H1 (cell line): ENCODE measurements around the gene KIAA1586. TPM values are rescaled to one million over a fixed set of nuclear protein-coding genes. Genes with fewer than 3 reads are reported as not detected.
A peak's percentile ranks its signal among the peaks of the same experiment; 100 is the strongest.

ENCODE experiments used
- BCL11A ChIP-seq, 2 experiments: IDR thresholded peaks; one replicate each; pipeline ENCODE4 v1.6.1; 2011; ENCODE audit warnings: low read depth in 2 of 2, low read length in 2 of 2, mild to moderate bottlenecking in 2 of 2
- CBX8 ChIP-seq: fragments of 300-800, 300-1000 bp; sonication (generic); IDR thresholded peaks from 2 replicates; pipeline ENCODE4 v1.7.1; 2016; ENCODE audit warnings: low read depth, low read length, borderline replicate concordance
- CTBP2 ChIP-seq: IDR thresholded peaks from 2 replicates; pipeline ENCODE4 v1.7.0; 2011; ENCODE audit warnings: borderline replicate concordance, mild to moderate bottlenecking, moderate library complexity, mixed read lengths, low read length; ENCODE audit not compliant: insufficient read depth, insufficient read length
- EP300 ChIP-seq, 2 experiments: IDR thresholded peaks; 1 replicate in 1 of 2; 2 replicates in 1 of 2; pipeline ENCODE4 v1.6.1; 2011 to 2012; ENCODE audit warnings: low read depth in 2 of 2, low read length in 2 of 2, mild to moderate bottlenecking in 2 of 2, borderline replicate concordance in 1 of 2, inconsistent platforms in 1 of 2, moderate library complexity in 1 of 2
- FOSL1 ChIP-seq: IDR thresholded peaks from 2 replicates; pipeline ENCODE4 v1.6.1; 2011; ENCODE audit warnings: mild to moderate bottlenecking, low read depth, low read length, moderate library complexity; ENCODE audit not compliant: insufficient read depth
- GABPA ChIP-seq: IDR thresholded peaks from 2 replicates; pipeline ENCODE4 v1.6.1; 2011; ENCODE audit warnings: mild to moderate bottlenecking, low read length, moderate library complexity, borderline replicate concordance; ENCODE audit not compliant: insufficient read depth
- HDAC2 ChIP-seq, 2 experiments: fragments of 300-600 bp in 1 of 2; sonication (generic) in 1 of 2; IDR thresholded peaks; 2 replicates each; pipeline ENCODE4 v1.6.1; 2011 to 2012; ENCODE audit warnings: low read depth in 2 of 2, low read length in 2 of 2, mild to moderate bottlenecking in 2 of 2, moderate library complexity in 2 of 2, borderline replicate concordance in 1 of 2, inconsistent platforms in 1 of 2
- KDM4A ChIP-seq: IDR thresholded peaks from one replicate; pipeline ENCODE4 v1.7.1; 2012; ENCODE audit warnings: low read depth, mild to moderate bottlenecking, moderate library complexity, low read length, inconsistent platforms; ENCODE audit not compliant: severe bottlenecking
- SAP30 ChIP-seq: fragments of 300-600 bp; sonication (generic); IDR thresholded peaks from 2 replicates; pipeline ENCODE4 v1.7.1; 2012; ENCODE audit warnings: low read length, moderate library complexity, mild to moderate bottlenecking, inconsistent platforms; ENCODE audit not compliant: insufficient read depth, insufficient replicate concordance
- SP4 ChIP-seq: IDR thresholded peaks from 2 replicates; pipeline ENCODE4 v1.6.1; 2012; ENCODE audit warnings: low read length, inconsistent platforms
- SRF ChIP-seq: IDR thresholded peaks from 2 replicates; pipeline ENCODE4 v1.6.1; 2011; ENCODE audit warnings: mild to moderate bottlenecking, low read depth, low read length, moderate library complexity
- polyA plus RNA-seq, 7 experiments: library from polyadenylated mRNA; depleted of rRNA in 3 of 7; stranded (reverse) in 5 of 7; unstranded in 2 of 7; fragments of >200 nt in 5 of 7; fragments of 200-250 nt in 2 of 7; gene quantifications; 1 replicate in 5 of 7; 2 replicates in 1 of 7; 4 replicates in 1 of 7; pipeline versions ENCODE4 v1.2.1 to v1.2.3, GENCODE V29; 2011 to 2013; ENCODE audit warnings: missing spikeins in 2 of 7, mixed read lengths in 2 of 7
- total RNA-seq: library from RNA; stranded (reverse); fragmentation: NEBNext Ultra II Directional; extraction: Animal tissue kit (Norgen Biotek cat#: 25700); gene quantifications from 2 replicates; pipeline ENCODE4 v1.2.1, GENCODE V29; 2021

Gene KIAA1586
- total and polyA plus RNA-seq, 2 of the 8 experiments (the other 6 are each of a cell fraction or from before 2014, with no cell fraction given) = 2.1 to 24.4 TPM

GRCh38 chr6:57021086-57021720 is 25.3 kb upstream of the KIAA1586 start (continued):
- no peak for TF ChIP-seq HDAC2 (IDR thresholded peaks at IDR 0.05; ENCODE audit: borderline replicate concordance in 1 of 2, low read depth in 2 of 2, low read length in 2 of 2)
- TF ChIP-seq KDM4A = no peak
- TF ChIP-seq SAP30 = no peak
- no peak for TF ChIP-seq EP300 (IDR thresholded peaks at IDR 0.05; ENCODE audit: borderline replicate concordance in 1 of 2, low read depth in 2 of 2, low read length in 2 of 2)
- no peak for TF ChIP-seq GABPA
- no peak for TF ChIP-seq CTBP2
- no peak for TF ChIP-seq BCL11A (IDR thresholded peaks at IDR 0.05; ENCODE audit: low read depth in 2 of 2, low read length in 2 of 2)
- TF ChIP-seq SRF = peak; percentile 52; the same call in 1 of the 2 replicates
- no peak for TF ChIP-seq CBX8
- TF ChIP-seq FOSL1 = no peak
- no peak for TF ChIP-seq SP4
